DMS114 treated with DMSO at 0.1 percent for 48 hours (cell line): Measurements from ENCODE around the gene PIP5K1C.

Source experiments
- DNase-seq: peaks from one replicate; lab custom pipeline; 2025; ENCODE audit not compliant: unreplicated experiment; lab: John Stamatoyannopoulos, UW

The PIP5K1C gene

DNA sequence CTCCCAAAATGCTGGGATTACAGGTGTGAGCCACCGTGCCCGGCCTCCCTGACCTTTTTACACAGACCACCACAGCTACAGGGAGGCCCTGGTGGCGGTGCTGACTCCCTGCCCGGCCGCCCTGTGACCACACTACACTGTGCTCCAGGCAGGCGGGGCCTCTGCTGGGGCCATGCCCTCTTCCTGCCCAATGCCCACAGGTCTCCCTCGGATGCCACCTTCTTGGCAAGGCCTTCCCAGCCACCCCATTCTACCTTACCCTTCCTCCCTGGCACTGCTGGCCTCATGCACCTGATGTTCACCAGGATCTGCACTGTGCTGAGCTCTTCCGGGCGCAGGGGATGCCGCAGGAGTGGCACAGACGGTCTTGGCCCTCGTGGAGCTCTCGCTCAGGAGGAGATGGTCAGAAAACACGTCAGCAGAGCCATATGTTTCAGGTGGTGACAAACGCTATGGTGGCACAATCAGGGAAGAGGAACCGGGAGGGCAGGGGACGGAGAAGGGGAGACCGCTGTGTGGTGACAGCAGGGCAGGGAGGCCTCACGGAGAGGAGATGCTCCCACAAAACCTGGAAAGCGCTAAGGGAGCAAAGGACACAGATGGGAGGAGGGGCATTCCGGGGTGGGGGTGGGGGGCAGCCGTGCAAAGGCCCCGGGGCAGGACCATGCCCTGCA is 4.1 kb downstream of the PIP5K1C start:
- no peak for DNase-seq

DNA sequence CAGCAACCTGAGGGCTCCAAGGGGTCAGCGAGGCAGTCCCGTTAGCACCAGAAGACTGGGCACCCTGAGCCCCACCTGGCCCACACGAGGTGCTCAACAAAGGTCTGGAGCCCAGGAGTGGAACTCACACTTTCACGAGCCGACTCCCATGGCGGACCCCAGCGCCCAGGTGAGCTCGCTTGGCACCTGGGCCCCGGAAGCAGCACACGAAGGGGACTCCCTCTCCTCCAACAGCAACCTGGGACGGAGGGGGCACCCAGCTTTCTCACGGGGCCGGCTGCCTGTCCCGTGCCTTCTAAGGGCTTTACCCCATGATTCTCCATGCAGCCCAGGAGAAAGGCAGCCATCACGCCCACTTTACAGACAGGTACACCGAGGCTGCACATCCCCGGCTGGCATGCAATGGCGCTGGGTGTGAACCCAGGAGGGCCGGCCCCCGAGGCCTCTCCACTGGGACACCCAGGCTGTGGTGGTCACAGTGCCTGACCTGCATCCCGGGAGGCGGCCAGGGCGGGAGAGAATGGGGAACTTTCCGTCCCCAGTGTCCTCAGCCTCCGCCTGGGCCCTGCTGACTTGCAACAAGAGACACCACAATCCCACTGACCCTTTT is 5.0 kb downstream of the PIP5K1C start:
- no peak for DNase-seq

DNA sequence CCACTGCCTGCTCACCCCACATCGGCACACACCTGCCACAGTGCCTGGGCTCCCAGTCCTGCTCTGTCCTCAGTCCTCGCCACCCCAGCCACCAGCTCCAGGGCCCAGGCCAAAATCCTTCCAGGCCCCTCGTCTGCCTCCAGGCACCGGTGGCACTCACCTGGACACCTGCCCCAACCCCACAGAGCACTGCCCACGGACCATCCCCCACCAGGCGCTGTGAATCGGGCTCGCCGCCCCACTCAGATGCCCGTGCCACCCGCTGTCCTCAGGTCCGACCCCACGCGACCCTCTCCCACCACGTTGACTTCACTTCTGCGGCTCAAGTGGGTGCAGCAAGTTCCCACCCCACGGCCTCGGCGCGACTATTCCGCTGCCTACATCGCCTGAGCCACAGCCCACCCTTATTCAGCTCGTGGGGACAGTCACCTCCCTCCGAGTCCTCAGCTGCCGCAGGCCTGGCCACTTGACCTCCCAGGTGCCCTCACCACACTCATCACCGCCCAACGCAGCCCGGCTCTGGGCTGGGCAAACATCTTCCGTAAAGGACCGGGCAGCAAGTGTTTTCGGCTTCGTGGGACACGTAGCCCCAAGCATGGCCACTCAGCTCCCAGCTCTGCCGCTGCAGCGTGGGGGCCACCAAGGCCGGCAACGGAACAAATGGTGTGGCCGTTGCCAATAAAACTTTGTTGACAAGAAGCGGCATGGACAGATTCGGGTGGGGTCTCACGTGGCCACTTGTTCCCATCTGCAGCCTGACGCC is 5.7 kb downstream of the PIP5K1C start:
- no peak for DNase-seq

DNA sequence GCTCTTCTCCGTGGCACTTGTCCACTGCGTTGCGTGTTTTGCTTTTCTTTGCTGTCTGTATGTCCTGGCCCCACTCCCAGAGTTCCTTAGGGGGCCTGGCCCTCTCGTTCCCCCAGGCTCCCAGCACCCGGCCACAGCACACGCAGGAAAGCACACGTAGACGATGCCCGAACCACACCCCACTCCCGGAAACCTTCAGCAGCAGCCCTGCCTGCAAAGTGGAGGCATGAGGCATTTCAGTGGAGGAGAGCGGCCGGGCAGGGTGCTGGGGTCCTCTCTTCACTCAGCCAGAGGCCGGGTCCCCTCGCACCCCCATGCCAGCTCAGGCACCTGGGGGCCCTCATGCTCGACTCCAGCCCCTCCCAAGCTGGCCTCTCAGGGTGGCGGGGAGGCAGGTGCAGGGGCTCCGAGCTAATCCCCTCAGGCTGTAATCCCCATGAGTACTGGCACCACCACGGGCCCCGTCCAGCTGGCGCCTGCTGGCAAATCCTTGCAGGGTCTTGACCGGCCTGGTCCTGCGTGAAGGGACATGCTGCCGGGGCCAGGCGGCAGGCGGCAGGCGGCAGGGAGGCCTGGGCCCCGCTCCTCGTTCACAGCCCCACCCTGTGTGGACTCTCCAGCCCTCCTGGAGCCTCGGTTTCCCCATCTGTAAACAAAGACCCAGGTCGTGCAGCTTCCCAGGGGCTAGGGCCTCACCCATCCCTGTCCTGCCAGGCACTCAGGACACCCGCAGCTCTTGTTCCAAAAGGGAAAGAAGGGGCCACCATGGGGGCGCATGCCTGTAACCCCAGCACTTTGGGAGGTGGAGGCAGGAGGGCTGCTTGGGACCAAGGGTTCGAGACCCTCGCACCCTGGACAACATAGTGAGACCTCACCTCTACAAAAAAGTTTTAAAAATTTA is 7.0 kb downstream of the PIP5K1C start:
- DNase-seq = no peak

- no peak for DNase-seq
Measured at GRCh38 chr19:3692141-3693024, 7.9 kb downstream of the PIP5K1C start.

DNA sequence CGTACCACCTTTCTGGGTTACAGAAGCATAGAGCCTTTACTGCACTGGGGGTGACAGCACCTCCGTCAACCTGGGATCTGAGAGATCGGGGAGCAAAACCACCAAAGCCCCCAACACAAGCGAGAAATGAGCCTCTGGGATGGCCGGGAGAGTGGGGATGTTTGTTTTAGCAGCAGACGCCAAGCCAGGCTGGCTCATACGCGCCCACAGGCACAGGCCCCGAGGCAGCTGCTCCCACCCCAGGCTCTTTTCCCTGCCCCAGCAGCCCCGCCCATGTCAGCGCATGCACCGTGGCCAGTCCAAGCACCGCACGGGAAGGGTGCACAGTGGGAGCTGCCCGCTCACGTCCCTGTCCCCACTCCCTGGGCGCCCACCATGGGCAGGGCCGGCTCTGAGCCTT is 8.5 kb downstream of the PIP5K1C start:
- no peak for DNase-seq

GRCh38 chr19:3691372-3691716 is 8.9 kb downstream of the PIP5K1C start:
- DNase-seq = no peak

DNA sequence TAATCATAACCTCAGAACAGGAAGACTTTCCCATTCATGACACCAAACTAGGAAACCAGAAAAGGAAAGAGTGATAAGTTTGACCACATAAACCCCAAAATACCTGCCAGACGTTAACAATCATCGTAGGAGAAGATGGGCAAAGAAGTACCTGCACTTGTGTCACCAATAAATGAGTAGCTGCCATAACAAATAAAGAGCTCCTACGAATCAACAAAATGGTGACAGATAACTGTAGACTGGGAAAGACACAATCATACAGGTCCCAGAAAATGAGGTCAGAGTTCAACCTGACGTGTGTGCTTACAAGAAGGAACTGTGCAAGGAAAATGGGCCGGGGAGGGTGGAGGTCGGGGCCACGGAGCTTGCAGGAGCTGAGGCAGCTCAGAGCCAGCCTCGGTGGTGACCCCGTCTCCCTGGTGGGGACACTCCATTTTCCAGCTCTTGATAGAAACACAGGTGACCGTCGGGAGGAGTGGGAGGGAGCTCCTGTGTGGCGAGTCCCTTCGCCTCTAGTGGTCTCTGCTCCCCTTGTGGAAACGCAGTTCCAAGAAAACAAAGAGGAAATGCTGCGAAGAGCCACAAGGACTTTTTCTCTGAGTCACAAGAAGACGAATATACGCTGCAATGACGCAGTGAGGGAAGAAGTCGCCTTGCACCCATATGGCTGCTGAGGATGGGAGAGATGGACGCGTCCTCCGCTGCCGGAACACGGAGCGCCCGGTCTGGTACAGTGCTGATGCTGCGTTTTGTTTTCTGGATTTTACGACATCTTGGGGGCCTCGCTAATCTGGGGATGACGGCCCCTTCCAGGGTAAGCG is 9.5 kb downstream of the PIP5K1C start:
- DNase-seq = no peak

DNA sequence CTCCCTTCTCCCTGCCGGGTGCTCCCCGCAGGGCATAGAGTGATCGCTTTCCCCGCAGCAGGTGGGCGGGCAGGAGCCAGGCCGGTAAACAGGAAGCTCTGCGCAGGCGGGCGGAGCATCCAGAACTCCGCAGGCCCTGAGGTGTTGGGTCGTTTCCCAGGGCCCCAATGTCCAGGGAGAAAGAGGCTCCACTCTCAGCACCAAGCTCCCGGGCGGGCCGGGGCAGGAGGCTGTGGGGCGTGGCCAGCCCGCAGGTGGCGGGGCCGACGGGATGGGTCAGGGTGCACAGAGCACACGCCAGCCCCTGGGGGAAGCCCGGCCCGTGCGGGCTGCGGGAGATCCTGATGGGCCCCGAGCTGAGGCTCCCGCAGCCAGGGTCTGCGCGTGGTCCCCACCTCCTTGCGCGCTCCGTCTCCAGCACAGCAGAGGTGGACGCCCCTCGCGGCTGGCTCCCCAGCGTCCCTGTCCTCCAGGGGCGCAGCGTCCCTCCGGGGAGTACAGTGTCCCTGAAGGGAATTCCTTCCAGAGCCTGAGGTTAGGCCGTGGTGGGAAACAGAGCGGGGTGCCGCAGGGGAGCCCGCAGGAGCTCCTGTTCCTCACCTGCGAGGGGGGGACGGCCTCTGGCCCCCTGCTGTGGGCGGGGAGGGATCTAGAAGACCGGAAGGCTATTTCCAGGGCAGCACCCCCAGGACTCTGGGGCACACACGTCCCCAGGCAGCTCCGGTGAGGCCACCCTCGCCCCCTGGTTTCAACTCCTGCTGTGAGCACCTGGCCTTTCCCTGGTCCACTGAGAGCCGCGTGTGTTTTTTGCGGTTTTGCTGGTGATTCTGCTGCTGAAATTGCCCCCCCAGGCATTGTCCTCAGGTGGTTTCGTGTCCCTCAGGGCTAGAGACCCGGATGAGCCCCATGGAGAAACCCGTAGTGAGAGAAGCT is 12.2 kb downstream of the PIP5K1C start:
- no peak for DNase-seq

DNA sequence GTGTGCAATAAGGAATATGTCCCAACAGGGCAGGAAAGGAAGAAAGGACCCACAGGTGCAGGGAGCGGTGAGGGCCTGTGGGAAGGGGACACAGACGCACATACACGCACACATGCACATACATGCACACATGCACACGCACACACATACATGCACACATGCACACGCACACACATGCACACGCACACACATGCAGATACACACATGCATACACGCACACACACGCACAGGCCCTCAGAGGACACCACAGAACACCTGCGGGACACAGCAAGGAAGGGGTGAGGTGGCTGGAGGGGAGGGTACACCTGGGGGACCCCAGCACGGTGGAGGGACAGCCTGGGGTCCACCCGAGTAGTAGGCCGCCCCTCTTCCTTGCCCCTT is 12.9 kb downstream of the PIP5K1C start:
- DNase-seq = no peak

GRCh38 chr19:3684817-3685410 is 15.4 kb downstream of the PIP5K1C start:
- DNase-seq = no peak

- no peak for DNase-seq
Measured at GRCh38 chr19:3684054-3684816, 16.0 kb downstream of the PIP5K1C start.

DNA sequence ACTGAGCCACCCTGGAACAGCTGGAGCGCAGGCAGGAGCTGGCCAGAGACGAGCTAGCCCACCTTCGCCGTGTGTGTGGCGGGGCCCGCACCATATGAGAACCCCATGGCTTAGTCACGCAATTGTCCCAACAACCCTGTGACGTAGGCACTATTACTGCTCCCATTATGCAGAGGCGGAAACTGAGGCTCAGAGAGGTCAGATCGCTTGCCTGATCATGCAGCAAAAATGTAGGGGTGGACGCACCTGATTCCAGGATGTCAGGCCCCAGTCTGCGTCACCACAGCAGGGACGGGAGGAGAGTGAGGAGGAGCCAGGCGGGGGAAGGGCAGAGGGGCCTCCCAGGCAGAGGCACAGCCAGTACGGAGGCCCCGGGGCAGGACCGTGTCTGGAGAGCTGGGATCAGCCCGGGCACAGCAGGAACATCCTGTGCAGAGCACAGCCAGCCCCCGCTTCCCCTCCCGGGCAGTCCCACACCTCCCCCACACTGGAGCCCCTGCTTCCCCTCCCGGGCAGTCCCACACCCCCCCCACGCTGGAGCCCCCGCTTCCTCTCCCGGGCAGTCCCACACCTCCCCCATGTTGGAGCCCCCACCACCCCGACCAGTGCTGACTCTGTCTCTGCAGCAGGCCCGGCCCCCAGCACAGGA is 16.7 kb downstream of the PIP5K1C start:
- DNase-seq = no peak

DNA sequence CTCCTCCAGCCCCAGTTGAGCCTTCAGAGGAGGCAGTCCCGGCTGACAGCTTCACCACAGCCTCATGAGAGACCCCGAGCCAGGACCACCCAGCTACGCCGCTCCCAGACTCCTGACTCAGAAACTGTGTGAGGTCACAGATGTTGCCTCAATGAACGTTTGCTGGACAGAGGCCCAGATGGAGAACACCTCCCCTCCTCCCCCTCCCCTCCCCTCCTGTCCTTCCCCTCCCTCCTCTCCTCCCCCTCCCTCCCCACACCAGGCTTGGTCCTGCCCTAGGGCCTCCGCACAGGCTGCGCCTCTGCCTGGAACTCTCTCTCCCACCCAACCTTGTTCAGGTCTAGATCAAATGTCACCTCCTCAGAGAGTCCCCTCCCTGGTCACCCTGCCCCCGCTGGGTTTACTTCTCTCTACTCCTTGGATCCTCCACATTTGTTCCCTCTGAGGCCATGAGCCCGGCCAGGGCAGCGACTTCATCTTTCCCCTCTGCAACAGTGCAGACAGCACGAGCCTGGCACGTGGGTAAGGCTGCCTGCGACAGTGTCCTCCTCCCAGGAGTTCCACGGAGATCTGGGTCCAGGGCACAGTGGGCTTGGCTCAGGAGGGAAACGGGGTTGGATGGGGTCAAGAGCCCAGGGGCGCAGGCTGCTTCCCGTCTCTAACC is 17.4 kb downstream of the PIP5K1C start:
- DNase-seq = no peak

- DNase-seq = no peak
Measured at GRCh38 chr19:3682286-3682685, 18.0 kb downstream of the PIP5K1C start.

GRCh38 chr19:3680939-3681338 is 19.3 kb downstream of the PIP5K1C start:
- no peak for DNase-seq
